Hepatocyte (in vitro differentiated cells): Measurements from ENCODE around the gene FAM117B.

ENCODE experiments used
- CTCF ChIP-seq: fragments of 200-600 bp; sonication (generic); IDR thresholded peaks from 2 replicates; pipeline ENCODE4 v1.5.1; 2016; ENCODE audit warnings: antibody characterized with exemption, mild to moderate bottlenecking; ENCODE audit not compliant: poor library complexity
- EZH2 ChIP-seq: fragments of 200-600 bp; sonication (generic); IDR thresholded peaks from 2 replicates; pipeline ENCODE4 v1.6.1; 2016; ENCODE audit warnings: antibody characterized with exemption, mild to moderate bottlenecking, borderline replicate concordance
- EZH2phosphoT487 ChIP-seq: fragments of 200-600 bp; sonication (generic); IDR thresholded peaks from one replicate; pipeline ENCODE4 v1.6.1; 2018; ENCODE audit warnings: antibody characterized with exemption, mild to moderate bottlenecking, low read depth, moderate library complexity; ENCODE audit not compliant: unreplicated experiment, severe bottlenecking

- TF ChIP-seq CTCF (no peak), EZH2phosphoT487 (no peak), EZH2 (no peak)
Measured at GRCh38 chr2:202768273-202768672, 133.5 kb downstream of the FAM117B start.
